HepG2 (cell line): ENCODE measurements around the gene ADPRHL1. TPM values are rescaled to one million over a fixed set of nuclear protein-coding genes. Genes with fewer than 3 reads are reported as not detected.

Source experiments
- ATAC-seq: fragments of 200-7000 bp; cut with Tn5 transposase; 3 replicates; pipeline ENCODE4 v1.9.1; 2020; ENCODE audit warnings: mild to moderate bottlenecking, moderate library complexity
- BruUV-seq: library from RNA; stranded (reverse); fragments of 400-500 nt; replicated peaks from 2 replicates; lab custom pipeline; 2021; lab: Mats Ljungman, UMichigan
- CTCF ChIA-PET: fragments of 300-600 bp; formaldehyde crosslinking; extraction: SDS; loops from one replicate; lab custom pipeline; 2021; ENCODE audit warnings: low total read pairs, inconsistent platforms, low intra/inter-chr PET ratio; lab: Yijun Ruan, JAX
- POLR2A ChIA-PET: fragments of 350-600 bp; sonication (Branson Sonifier 250); formaldehyde crosslinking; loops from one replicate; lab custom pipeline; 2020; ENCODE audit warnings: antibody characterized with exemption, inconsistent platforms; lab: Yijun Ruan, JAX
- DNase-seq: peaks from one replicate; pipeline ENCODE4 v3.0.0-alpha.2; 2015; ENCODE audit warnings: low spot score
- FAIRE-seq: peaks from 3 replicates; lab custom pipeline; 2011; peaks lifted over from hg19 to GRCh38; lab: Jason Lieb, UNC
- H2AFZ ChIP-seq: one replicate; pipeline ENCODE4 v1.6.1; 2011; ENCODE audit warnings: low read length, inconsistent platforms
- H3K27ac ChIP-seq: fragments of 300-600 bp; 3 replicates; pipeline ENCODE4 v1.8.0; 2011; ENCODE audit warnings: mixed run types, mild to moderate bottlenecking, mixed read lengths, low read length, inconsistent platforms; ENCODE audit not compliant: insufficient read depth; ENCODE audit errors: extremely low read length
- H3K27me3 ChIP-seq, 2 experiments: fragments of 200-600 bp in 1 of 2; 2 replicates in 1 of 2; 3 replicates in 1 of 2; pipeline versions ENCODE4 v1.6.0 to v1.8.0; 2011; ENCODE audit warnings: low read length in 2 of 2, mild to moderate bottlenecking in 2 of 2, moderate library complexity in 2 of 2, inconsistent platforms in 1 of 2; ENCODE audit not compliant: insufficient read depth in 2 of 2, control insufficient read depth in 1 of 2
- H3K36me3 ChIP-seq, 2 experiments: fragments of 200-600 bp in 1 of 2; replicated peaks in 1 of 2; 2 replicates in 1 of 2; 3 replicates in 1 of 2; pipeline versions ENCODE4 v1.5.1 to v1.8.0; 2011; ENCODE audit warnings: low read length in 2 of 2, inconsistent platforms in 1 of 2; ENCODE audit not compliant: insufficient read depth in 2 of 2, control insufficient read depth in 1 of 2
- H3K4me1 ChIP-seq: 2 replicates; pipeline ENCODE4 v1.5.1; 2012; ENCODE audit warnings: low read length, inconsistent platforms; ENCODE audit not compliant: insufficient read depth
- H3K4me2 ChIP-seq: 2 replicates; pipeline ENCODE4 v1.6.0; 2011; ENCODE audit warnings: low read depth, low read length, inconsistent platforms
- H3K4me3 ChIP-seq, 3 experiments: fragments of 200-600 bp in 1 of 3; sonication (generic), shearing (Covaris generic) in 1 of 3; replicated peaks in 1 of 3; 2 replicates each; pipeline ENCODE4 v1.5.1; 2011 to 2016; ENCODE audit warnings: low read length in 3 of 3, inconsistent platforms in 2 of 3, low read depth in 2 of 3, mild to moderate bottlenecking in 2 of 3, control low read depth in 1 of 3, mixed read lengths in 1 of 3; ENCODE audit not compliant: insufficient read depth in 1 of 3
- H3K79me2 ChIP-seq: one replicate; pipeline ENCODE4 v1.6.1; 2011; ENCODE audit warnings: low read length, inconsistent platforms; ENCODE audit not compliant: insufficient read depth
- H3K9ac ChIP-seq: 2 replicates; pipeline ENCODE4 v1.6.0; 2011; ENCODE audit warnings: mild to moderate bottlenecking, low read depth, low read length, inconsistent platforms; ENCODE audit not compliant: insufficient read depth
- H3K9me3 ChIP-seq: 2 replicates; pipeline ENCODE4 v1.5.1; 2012; ENCODE audit warnings: mild to moderate bottlenecking, low read length
- H4K20me1 ChIP-seq: 2 replicates; pipeline ENCODE4 v1.6.0; 2011; ENCODE audit warnings: inconsistent platforms, mild to moderate bottlenecking, low read length, moderate library complexity; ENCODE audit not compliant: insufficient read depth
- HNF4G ChIP-seq, 2 experiments: sonication (generic) in 1 of 2; formaldehyde crosslinking in 1 of 2; IDR thresholded peaks; 2 replicates each; pipeline versions ENCODE4 v1.4.0 to v1.6.1; 2011 to 2020; ENCODE audit warnings: borderline replicate concordance in 2 of 2, low read depth in 2 of 2, mild to moderate bottlenecking in 2 of 2, low read length in 1 of 2, missing genetic modification reagents in 1 of 2, moderate library complexity in 1 of 2
- JUNB ChIP-seq: sonication (generic); formaldehyde crosslinking; IDR thresholded peaks from 2 replicates; pipeline ENCODE4 v1.8.0; 2022; ENCODE audit warnings: missing genetic modification reagents, mild to moderate bottlenecking, borderline replicate concordance
- MYNN ChIP-seq: sonication (generic); formaldehyde crosslinking; IDR thresholded peaks from 2 replicates; pipeline ENCODE4 v1.4.0; 2020; ENCODE audit warnings: mild to moderate bottlenecking, low read depth, missing genetic modification reagents
- MZF1 ChIP-seq: sonication (generic); formaldehyde crosslinking; IDR thresholded peaks from 2 replicates; pipeline ENCODE4 v1.8.1; 2023; ENCODE audit warnings: mild to moderate bottlenecking, missing genetic modification reagents, borderline replicate concordance
- PHF21A ChIP-seq: sonication (generic); formaldehyde crosslinking; IDR thresholded peaks from 2 replicates; pipeline ENCODE4 v1.5.0; 2020; ENCODE audit warnings: mild to moderate bottlenecking, missing genetic modification reagents
- TBX2 ChIP-seq: sonication (generic); formaldehyde crosslinking; IDR thresholded peaks from 2 replicates; pipeline ENCODE4 v1.5.0; 2020; ENCODE audit warnings: missing genetic modification reagents, mild to moderate bottlenecking, borderline replicate concordance
- TCF7L2 ChIP-seq: IDR thresholded peaks from 2 replicates; pipeline ENCODE4 v1.6.1; 2011; ENCODE audit warnings: mild to moderate bottlenecking, low read depth, low read length, moderate library complexity
- ZNF460 ChIP-seq: sonication (generic); formaldehyde crosslinking; IDR thresholded peaks from 2 replicates; pipeline ENCODE4 v1.5.1; 2020; ENCODE audit warnings: missing genetic modification reagents, mild to moderate bottlenecking, borderline replicate concordance
- ZNF503 ChIP-seq: sonication (generic); formaldehyde crosslinking; IDR thresholded peaks from 2 replicates; pipeline ENCODE4 v1.4.0; 2020; ENCODE audit warnings: missing genetic modification reagents
- WGBS: methylation state at CpG from one replicate; pipeline ENCODE4 v1.1.6; 2017; ENCODE audit warnings: low lambda C conversion rate; 5-methylcytosine and 5-hydroxymethylcytosine counted together
- in situ Hi-C: cut with HindIII; loops from 2 replicates; pipeline ENCODE4 v1.10.0; 2017; ENCODE audit warnings: low pct_unique_long_range_greater_than_20kb; ENCODE audit not compliant: extremely low pct_ligation_motif_present
- intact Hi-C: fragments of 100-400 bp; cut with micrococcal nuclease; formaldehyde crosslinking; loops from one replicate; pipeline ENCODE4 v1.10.0; 2022; ENCODE audit not compliant: unreplicated experiment
- polyA plus RNA-seq, 8 experiments: library from polyadenylated mRNA; depleted of rRNA in 3 of 8; stranded (reverse) in 7 of 8; unstranded in 1 of 8; fragments of >200 nt; fragmentation: Illumina TruSeq in 4 of 8; extraction: Trizol in 4 of 8; gene quantifications; 2 replicates each; pipeline versions ENCODE4 v1.2.1 to v1.2.3, GENCODE V29; 2011 to 2016; ENCODE audit warnings: low read depth in 4 of 8, missing spikeins in 1 of 8, mixed read lengths in 1 of 8; ENCODE audit not compliant: insufficient read depth in 1 of 8
- total RNA-seq, 5 experiments: library from RNA; depleted of rRNA; stranded (reverse); fragments of >200 nt; fragmentation: Illumina TruSeq; extraction: Trizol; gene quantifications; 2 replicates each; pipeline ENCODE4 v1.2.3, GENCODE V29; 2016; ENCODE audit warnings: low read depth in 1 of 5

Gene ADPRHL1
- total and polyA plus RNA-seq, 2 of the 13 experiments (the other 11 are each of a cell fraction or from before 2014, with no cell fraction given) = 0.34 to 0.40 TPM

- H3K4me1 ChIP-seq = peaks cover 18% of the 10 kb centered on the region
- 89% methylated on average over 9 of the region's 15 CpGs for WGBS
- no peaks in the 10 kb centered on the region for H4K20me1 ChIP-seq
- POLR2A ChIA-PET = no interaction called here
- peaks cover 17 to 73% of the 10 kb centered on the region in 2 experiments for H3K27me3 ChIP-seq
- H3K36me3 ChIP-seq = no peaks in the 10 kb centered on the region
- no TSS peak for BruUV-seq
- no peak for TF ChIP-seq HNF4G (IDR thresholded peaks at IDR 0.05; ENCODE audit: borderline replicate concordance, low read depth, low read length)
- TF ChIP-seq HNF4G (CRISPR knock-in tag; IDR thresholded peaks at IDR 0.05; ENCODE audit: borderline replicate concordance, low read depth) = no peak
- TF ChIP-seq PHF21A = no peak
- no peak for TF ChIP-seq JUNB (CRISPR knock-in tag)
- no peak for TF ChIP-seq ZNF503 (CRISPR knock-in tag)
- no peak for TF ChIP-seq TCF7L2
- TF ChIP-seq MZF1 (CRISPR knock-in tag) = no peak
- TF ChIP-seq ZNF460 (CRISPR knock-in tag) = no peak
- no peak for TF ChIP-seq MYNN
- no peak for TF ChIP-seq TBX2
- CTCF ChIA-PET = no interaction called here
- no peak overlapping the region for H3K27ac ChIP-seq
- in situ Hi-C loops = no loop called here
- no peak for ATAC-seq
- DNase-seq = no peak
- intact Hi-C loops = no loop called here
- no peaks in the 10 kb centered on the region for H3K79me2 ChIP-seq
- H3K9me3 ChIP-seq = no peaks in the 10 kb centered on the region
- no peak overlapping the region for H3K4me3 ChIP-seq
- H2AFZ ChIP-seq = no peak overlapping the region
- FAIRE-seq = no peak
- H3K4me2 ChIP-seq = no peak overlapping the region
- H3K9ac ChIP-seq = no peak overlapping the region
These were observed 38.3 kb downstream of the ADPRHL1 start for GRCh38 chr13:113415032-113415431.
